GM18511 (cell line): ENCODE measurements around the gene ELP5.
"Not testable (repeated sequence)": the region's sequence is repeated elsewhere in the genome, so short reads cannot be mapped to it uniquely, and the experiment has no call there.

Experiments used
- ATAC-seq: cut with Tn5 transposase; IDR thresholded peaks from one replicate; pipeline ENCODE4 v1.9.1; 2021; ENCODE audit warnings: mild to moderate bottlenecking, moderate library complexity; ENCODE audit not compliant: unreplicated experiment

Gene ELP5

DNA sequence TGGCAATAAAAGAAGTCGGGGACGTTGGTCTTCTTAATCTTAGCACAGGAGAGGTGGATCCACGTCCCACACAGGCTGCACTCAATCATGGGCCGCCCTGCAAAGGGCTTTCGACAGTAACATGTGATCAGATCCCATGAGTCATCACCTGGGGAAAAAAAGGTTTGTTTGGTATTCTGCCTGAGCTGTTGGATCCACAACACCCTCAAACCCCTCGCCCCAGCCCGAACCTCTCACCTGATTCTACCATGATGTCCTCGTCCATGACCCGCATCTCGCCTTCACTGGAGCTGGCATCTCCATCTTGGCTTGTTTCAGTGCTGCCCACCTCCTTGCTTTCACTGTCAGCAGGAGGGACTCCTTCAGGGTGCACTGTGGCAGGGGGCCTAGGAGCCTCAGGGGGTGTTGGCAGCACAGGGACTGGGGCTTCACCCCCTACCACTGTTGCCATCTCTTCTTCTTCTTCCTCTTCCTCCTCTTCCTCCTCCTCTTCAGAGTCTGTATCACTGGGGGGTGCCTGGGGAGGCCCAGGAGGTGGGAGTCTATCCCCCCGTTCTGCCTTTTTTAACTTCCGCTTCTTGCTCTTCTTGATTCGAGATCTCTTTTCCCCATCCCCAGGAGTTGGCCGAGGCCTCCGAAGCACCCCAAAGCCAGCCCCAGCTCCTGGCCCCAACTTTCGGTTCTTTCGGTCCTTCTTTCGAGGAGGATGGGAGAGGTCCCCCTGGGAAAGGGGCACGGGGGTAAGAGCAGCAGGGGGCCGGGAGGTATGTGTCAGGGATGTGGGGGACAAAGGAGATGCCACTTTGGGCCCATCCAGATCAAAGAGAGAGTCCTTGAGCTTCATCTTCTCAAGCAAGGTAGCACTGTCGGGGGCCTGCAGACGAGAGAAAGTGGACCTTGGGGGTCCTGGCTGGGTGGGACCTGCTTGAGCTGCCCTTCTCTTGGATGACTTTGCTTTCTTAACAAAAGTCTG, 16.0 kb upstream of the ELP5 start:
- ATAC-seq: no peak

DNA sequence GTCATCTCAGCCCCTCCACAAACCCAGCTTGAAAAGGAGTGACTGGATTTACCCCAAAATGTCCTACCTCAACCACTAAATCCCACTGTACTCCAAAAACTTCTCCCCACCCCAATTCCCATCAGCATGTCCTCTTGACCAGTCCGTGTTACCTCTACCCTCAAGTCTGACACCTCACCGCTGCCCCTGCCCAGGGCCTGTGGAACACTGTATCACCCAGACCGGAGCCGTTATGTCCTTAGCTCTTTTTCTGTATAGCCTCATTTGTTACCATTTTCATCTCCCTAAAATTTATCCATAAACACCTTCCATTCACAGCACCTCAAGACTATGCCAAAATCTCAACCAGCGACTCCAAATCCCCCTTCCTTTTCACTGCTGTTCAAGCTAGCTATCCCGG, 15.2 kb upstream of the ELP5 start:
- no peak for ATAC-seq

DNA sequence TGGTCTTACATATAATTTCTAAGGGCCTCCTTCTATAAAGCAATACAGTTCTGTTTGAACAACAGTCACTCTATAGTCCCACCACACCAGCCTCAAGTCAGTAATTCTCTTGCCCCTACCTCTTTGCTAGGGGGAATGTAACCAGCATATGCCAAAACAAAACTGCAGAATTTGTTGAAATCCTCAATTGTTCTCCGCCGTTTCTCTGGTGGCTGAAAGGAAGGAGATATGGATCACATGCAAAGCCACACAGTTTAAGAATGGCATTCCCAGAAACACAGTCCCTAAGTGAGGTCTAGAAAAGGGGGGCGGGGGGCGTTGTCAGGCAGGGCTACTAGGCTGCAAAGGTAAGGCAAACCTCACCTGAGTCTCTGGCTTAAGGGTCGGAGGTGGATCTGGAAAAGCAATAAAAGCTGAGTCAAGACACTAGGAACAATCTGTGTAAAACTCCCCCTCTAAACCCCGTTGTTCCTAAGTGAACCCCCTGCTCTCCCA, 14.7 kb upstream of the ELP5 start:
- no peak for ATAC-seq

DNA sequence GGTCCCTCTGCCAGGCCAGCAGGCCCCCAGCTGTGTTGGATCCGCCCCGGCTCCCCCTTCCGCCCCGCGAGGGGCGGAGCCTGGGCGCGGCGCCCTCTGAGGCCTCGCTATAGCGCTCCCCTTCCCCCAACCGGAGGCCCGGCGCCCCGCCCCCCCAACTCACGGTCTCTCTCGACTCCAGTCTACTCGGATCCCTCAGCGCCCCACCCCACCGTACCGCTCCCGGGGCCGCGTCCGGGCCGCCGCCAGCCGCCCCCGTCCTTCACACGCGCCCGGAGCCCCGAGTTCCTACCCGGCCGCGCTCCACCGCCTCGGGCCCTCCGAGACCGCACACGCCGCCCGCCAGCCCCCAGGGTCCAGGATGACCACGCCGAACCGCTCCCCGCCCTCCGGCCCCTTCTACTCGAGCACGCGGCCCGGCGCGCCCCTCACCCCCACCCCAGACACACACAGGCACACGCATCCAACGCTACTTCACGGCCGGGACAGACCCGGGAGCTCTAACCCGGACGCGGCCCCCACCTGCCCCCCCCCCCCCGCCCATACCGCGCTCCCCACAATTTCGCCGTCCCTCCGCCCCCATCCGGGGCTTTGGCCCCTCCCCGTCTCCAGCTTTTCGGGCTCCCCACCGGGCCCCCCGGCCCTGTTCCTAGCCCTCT, 14.1 kb upstream of the ELP5 start:
- ATAC-seq: no peak

DNA sequence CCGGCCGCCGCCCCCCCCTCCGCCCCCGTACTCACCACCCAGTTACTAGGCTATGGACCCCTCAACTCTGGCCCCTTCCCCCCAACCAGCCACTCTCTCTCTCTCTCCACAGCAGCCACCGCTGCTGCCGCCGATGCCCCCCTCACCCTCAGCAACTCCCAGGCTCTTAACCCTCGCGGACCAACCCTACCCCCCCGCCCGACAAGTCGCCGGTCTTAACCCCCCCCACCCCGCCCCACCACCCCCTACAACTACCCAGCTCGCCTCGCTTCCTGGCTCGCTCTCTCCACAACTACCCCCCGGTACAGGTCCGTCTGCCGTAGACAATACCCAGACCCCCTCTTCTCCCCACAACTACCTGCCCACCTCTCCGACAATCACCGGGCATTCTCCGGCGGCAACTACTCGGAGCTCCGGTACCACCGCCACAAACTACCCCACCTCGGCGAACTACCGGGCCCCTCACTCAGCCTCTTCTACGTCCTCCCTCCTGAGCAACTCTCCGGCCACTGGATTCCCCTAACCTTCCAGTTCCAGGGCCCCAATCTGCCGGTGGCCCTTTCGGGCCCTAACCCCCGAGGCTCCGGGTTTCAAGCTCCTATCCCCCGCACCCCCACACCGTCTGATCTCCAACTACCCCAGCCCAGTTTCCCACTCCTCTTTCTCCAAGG, 13.5 kb upstream of the ELP5 start:
- ATAC-seq: no peak

DNA sequence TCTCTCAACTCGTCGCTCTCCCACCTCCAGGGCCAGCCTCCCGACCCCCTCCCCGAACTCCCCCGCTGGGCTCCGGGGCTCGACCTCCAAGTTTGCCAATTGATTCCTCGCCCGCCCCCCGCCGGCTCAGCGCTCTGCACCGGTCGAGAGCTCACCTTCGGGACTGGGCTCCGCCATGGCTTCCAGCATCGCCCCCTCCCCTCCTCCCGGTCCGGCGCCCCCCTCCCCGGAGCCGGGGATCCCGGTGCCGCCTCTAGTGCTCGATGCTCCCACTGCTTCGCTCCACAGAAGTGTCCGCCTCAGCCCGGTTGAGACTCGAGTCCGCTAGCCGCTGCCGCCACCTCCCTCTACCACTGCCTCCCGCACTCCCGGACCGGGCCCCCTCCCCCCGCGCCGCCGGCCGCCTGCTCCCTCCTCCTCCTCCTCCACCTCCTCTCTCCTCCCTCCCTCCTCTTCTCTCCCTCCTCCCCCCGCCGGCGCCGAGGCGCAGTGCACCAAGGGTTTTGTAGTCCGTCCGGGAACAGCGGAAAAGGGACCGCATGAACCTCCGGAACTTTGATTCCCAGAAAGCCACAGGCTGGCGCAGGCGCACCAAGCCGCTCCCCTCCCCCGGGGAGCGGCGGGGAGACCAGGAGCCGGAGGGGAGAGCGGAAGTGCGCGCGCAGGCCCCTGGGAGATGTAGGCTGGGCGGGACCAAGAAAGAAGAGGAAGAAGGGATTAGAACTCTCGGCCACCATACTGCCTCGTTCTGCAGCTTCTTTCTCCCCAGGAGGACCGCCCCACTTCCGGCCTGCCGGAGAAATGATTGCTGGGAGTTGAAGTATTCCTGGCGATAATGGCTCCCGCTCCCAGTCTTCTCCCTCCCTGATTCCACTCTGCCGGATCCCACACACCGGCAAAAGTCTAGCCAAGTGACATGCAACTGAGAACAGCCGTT, 12.7 kb upstream of the ELP5 start, which contains the start of gene PHF23:
TSS of gene PHF23 (minus strand) at position 367 of the 937 bp plus-strand sequence. CDS start at position 189, 178 bp downstream.
- peak; percentile 56 for ATAC-seq

DNA sequence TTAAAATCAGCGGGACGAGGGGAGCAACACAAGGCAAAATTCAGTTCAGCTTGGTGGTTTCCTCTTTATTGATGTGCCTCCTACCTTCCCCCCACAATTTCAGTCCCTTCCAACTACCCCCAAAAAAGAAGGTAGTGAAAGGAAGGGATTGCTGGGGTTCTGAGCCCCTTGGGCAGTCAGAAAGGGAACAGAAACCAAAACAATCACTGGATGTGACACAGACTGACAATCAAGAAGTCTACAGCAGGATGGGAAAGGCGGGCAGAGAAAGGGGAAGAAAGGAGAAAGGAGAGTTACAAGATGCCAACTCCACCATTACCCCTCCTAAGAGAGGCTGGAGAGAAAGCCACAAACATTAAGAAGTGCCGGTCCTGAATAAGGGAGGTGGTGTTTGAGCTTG, 11.6 kb upstream of the ELP5 start:
- ATAC-seq: no peak

DNA sequence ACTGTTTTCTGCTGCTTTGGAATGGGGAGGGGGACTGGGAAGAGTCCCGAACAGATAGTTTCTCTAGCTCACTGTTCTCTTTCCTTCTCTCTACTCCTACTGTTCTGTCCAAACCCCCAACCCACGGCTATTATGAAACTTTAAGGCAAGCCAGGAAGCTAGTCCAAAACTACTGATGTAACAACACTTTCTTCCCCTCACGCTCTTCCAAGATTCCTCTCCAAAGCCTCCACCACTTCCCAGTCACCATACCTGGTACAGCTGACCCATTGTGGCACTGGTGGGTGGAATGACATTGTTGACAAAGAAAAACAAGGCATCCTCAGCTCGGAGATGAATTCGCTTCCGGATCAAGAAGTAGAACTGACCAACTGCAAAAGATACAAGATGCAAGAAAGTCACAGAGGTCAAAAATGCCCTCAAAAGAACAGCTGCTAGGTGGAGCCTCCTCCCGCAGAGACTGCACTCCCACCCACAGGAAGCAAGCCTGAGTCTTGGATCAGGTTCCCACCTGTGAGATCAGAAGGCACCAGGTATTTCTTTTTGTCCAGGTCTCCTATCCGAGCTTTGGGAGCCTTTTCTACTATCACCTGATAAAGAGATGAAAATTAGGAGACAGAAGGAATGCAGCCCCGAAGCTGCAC, 10.8 kb upstream of the ELP5 start:
- ATAC-seq: no peak

DNA sequence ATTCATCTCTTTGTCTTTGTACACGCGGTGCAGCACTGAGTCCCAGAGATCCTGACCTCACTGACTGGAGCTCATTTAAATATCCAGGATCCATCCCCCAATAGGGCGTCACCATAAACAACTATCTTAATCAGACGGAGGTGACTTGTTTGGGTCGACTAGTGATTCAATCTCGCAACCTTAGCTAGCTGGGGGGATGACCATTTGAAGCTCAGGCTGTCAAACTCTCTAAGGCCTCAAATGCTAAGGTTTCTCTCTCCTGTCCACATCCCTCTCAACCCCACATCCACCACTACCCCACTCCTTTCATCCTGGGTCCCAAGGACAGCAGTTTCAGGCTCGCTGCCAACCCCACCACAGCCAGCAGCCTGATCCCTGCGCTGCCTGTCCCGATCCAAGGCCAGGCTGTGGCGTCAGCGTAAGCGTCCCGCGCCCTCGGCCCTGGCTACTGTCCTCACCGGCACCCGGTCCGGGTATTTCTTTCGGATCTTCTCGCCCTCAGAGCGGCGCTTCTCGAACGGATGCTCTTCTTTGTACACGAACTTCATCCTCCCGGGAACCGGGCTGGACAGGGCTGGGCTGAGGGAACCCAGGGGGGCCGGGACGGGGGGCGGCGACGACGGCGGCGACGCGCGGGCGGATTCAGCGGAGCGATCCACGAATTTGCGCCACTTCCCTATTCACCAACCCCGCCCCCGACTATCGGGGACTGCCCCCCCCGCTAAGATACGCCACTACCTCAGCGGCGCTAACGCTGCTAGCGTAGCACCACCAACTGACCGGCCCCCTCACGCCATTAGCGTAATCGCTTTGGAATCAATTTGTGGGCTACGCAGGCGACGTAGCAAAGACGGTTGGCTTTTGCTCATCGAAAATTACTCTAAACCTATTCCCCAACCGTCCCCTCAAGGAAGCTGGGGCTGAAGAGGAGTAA, 10.0 kb upstream of the ELP5 start, which contains the start of gene GABARAP:
TSS of gene GABARAP (minus strand) at position 667 of the 934 bp plus-strand sequence. CDS start at position 548, 119 bp downstream.
- ATAC-seq: peak; percentile 36

DNA sequence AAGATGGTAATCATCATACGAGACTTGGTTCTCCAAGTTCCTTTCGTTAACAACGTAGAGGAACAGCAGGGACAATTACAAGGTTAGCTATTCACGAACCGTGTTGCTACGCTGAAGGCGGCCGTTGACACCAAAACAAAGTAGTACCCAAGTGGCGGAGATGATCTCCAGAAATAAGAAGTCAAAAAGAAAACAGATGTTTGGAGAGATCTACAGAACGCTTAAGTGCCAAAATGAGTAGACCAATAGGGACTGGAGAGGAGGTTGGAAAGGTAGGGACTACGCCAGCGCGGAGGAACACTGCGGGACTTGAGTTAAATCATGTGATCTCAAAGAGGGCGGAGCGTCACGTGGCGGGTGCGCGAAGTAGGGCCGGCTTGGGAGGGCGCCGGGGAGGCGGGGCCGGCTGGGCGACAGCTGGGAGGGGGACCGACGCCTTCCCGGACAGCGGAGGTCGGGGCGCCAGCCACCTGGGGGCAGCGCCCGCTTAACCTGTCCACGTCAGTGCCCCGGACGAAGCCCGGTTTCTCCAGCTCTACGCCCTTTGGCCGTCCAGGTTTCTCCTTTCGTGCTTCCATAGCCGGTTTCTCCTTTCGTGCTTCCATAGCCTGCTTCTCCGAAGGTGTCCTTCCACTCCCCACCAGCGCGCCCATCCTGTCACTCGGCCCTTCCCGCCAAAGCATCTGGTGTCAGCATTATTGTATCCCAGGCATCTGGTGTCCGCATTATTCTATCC, 9.1 kb upstream of the ELP5 start:
- peak; percentile 43 for ATAC-seq

DNA sequence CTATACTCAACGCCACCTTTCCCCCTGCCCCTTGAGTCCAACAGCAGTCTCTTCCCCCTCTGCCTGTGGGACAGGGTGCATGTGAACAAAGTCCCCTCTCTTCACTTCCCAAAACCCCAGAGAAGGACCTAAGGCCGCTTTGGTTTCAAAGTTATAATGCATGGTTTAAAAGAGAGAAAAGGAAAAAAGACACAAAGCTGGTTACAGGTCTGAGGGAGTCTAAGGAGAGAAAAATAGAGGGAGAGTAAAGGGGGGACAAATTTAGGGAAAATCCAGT, 8.6 kb upstream of the ELP5 start:
- no peak for ATAC-seq

DNA sequence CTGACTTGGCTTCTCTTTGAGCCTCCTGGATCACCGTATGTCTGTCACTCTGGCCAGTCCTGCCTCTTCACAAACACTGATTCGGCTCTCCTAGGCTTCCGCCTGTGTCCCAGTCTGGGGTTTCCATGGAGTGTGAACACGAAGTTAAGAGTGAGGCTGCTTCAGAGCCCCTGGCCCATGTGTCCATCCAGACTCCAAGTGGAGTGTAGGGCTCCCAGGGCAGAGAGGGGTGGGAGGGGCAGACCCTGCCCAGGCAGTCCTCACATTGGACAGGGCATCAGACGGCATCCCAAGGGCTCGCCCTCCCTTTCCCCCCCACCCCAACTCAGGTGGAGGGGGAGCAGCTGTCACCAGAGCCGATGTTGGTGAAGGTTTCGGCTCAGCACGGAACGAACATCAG, 8.2 kb upstream of the ELP5 start:
- ATAC-seq: not testable (repeated sequence)

DNA sequence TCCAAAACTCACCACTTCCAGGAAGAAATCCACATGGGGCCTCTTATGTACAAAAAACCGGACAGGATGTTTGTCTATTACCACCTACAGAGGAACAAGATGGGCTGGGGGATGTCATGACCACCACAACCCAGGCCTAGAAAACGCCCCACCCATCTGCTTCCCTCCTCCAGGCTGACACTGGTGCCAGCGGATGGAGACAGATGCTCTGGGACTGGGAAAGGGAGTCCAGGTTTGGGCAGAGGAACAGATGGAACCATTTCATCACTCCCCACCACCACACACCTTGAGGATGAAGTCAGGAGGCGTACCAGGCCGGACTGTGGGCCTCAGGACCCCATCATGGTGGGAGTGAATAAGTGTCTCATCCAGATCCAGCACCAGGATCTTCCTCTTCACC, 5.2 kb upstream of the ELP5 start:
- no peak for ATAC-seq

DNA sequence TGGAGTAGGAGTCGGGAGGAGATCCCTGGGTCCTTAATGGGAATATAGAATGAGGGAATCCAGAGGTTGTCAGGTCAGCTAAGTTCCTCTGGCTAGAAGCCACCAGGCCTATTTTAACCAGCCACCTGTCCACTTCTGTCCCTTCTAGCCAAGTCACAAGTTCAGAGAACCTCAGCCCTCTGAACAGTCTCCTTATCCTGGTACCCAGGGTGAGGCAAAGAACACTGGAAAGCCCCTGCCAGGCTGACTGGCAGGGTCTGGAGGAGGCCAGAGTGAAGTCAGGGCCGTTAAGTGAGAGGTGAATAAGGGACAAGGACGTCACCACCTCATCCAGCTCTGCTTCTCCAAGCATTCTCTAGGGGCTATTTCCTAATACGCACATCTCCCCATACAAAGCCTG, 3.2 kb upstream of the ELP5 start:
- no peak for ATAC-seq

DNA sequence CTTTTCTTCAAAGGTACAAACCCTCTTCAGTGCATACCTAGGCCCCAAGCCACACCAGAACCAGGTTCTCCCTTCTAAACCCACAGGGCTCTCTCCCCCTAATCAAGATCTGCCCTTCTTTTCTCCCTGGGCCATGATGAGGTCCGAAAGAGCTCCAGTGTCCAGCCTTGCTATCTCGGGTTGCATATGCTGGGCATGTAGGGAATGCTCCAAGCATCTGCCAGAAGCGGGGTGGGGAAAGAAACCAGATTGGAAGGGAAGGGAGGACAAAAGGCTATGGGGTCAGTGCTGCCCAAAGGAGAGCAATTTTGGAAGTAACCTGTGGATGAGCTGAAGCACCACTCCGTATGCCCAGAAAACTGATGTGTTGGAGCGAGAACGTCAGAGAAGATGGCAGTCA, 2.8 kb upstream of the ELP5 start:
- no peak for ATAC-seq

DNA sequence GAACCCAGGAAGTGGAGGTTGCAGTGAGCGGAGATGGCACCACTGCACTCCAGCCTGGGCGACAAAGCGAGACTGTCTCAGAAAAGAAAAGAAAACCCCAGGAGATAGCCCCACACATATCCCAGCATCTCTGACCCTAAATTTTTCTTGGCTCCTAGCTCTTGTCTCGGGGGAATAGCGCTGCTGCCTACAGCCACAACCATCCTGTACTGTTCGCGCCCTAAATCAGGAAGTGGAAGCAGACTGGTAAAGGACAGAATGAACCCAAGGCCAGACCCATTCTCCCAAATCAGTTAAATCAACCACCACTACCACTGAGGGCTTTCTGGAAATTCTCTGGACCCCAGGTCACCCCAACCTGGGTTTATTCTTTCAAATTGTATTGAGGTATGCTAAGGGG, 2.2 kb upstream of the ELP5 start:
- ATAC-seq: no peak

DNA sequence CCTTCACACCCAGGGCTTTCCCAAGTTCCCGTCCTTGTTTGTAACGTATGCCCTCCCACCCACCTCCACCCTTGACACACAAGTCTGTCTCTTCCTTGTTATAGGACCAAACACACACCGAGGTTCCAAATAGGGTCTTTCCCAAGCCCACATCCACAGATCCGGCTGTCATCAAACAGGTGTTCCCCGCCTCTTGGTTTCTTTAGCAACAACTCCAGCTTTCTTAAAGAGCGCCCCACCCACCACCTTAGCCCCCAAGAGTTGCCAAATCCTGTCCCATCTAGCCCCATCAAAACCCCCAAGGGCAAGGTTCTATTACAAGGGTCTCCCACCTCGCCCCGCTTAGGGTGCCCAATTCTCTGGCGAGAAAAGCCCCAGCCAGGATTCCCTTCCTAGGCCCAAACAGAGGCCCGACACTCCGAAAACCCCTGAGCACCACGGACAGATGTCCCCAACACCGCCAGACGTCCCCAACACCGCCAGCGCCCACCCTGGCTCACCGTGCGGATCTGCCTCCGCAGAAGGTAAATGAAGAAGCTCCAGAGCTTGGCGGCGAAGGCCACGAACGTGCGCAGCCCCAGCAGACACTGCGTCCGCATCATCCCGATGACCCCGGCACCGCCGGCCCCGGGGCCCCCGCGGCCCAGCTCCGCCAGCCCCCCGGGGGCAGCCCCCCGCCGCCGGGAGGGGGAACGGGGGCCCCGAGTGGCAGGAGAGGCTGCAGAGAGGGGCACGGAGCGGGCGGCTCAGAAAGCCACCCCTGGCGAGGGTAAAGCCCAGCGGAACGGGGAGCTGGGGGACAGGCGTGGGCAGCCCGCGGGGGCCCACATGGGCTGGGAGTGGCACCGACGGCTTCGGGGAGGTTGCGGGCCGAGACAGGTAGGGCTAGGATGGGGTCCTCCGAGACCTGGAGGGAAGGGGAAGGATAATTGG, 1.1 kb upstream of the ELP5 start:
- no peak for ATAC-seq
